IMR-90 (cell line): ENCODE results near the gene PLPP1. TPM values are rescaled to one million over a fixed set of nuclear protein-coding genes. Genes with fewer than 3 reads are reported as not detected.
A peak's percentile ranks its signal among the peaks of the same experiment; 100 is the strongest.

ENCODE experiments used
- ATAC-seq: fragments of 200-7000 bp; cut with Tn5 transposase; 2 replicates; pipeline ENCODE4 v1.9.1; 2020; ENCODE audit warnings: low read depth, mild to moderate bottlenecking, moderate library complexity
- BruUV-seq: library from RNA; stranded (reverse); fragments of 400-500 nt; replicated peaks from 2 replicates; lab custom pipeline; 2021; lab: Mats Ljungman, UMichigan
- CTCF ChIA-PET: fragments of 300-600 bp; formaldehyde crosslinking; extraction: SDS; loops from one replicate; lab custom pipeline; 2021; ENCODE audit warnings: antibody characterized with exemption; lab: Yijun Ruan, JAX
- POLR2A ChIA-PET: fragments of 300-600 bp; sonication (Branson Sonifier 250); formaldehyde crosslinking; loops from one replicate; lab custom pipeline; 2022; ENCODE audit warnings: antibody characterized with exemption; ENCODE audit not compliant: unreplicated experiment; lab: Charles Lee
- DNase-seq: peaks from one replicate; pipeline ENCODE4 v3.0.0; 2013
- H2AFZ ChIP-seq: replicated peaks from 2 replicates; pipeline ENCODE3; 2013; ENCODE audit warnings: low read length, mild to moderate bottlenecking; ENCODE audit not compliant: poor library complexity
- H2AK5ac ChIP-seq: 2 replicates; pipeline ENCODE4 v1.6.1; 2013; ENCODE audit warnings: low read depth, low read length, inconsistent platforms
- H2AK9ac ChIP-seq: replicated peaks from 2 replicates; pipeline ENCODE3; 2013; ENCODE audit warnings: mild to moderate bottlenecking, low read depth, low read length, moderate library complexity; ENCODE audit not compliant: poor library complexity
- H2BK120ac ChIP-seq: 2 replicates; pipeline ENCODE4 v1.6.1; 2013; ENCODE audit warnings: low read depth, low read length, inconsistent platforms
- H2BK15ac ChIP-seq: 3 replicates; pipeline ENCODE4 v1.6.1; 2013; ENCODE audit warnings: low read depth, low read length, inconsistent platforms
- H2BK20ac ChIP-seq: 2 replicates; pipeline ENCODE4 v1.6.1; 2013; ENCODE audit warnings: low read depth, mild to moderate bottlenecking, inconsistent platforms, low read length, moderate library complexity
- H2BK5ac ChIP-seq: 2 replicates; pipeline ENCODE4 v1.6.1; 2013; ENCODE audit warnings: mild to moderate bottlenecking, low read depth, low read length, inconsistent platforms; ENCODE audit not compliant: poor library complexity, severe bottlenecking
- H3K14ac ChIP-seq: replicated peaks from 2 replicates; pipeline ENCODE4 v1.6.1; 2013; ENCODE audit warnings: low read depth, low read length, inconsistent platforms
- H3K18ac ChIP-seq: 2 replicates; pipeline ENCODE4 v1.6.1; 2013; ENCODE audit warnings: low read depth, low read length, control low read depth
- H3K23ac ChIP-seq: 2 replicates; pipeline ENCODE4 v1.6.1; 2013; ENCODE audit warnings: low read depth, low read length, inconsistent platforms
- H3K27ac ChIP-seq: 2 replicates; pipeline ENCODE4 v1.5.1; 2013; ENCODE audit warnings: mild to moderate bottlenecking, control low read depth, low read length; ENCODE audit not compliant: insufficient read depth
- H3K27me3 ChIP-seq: 2 replicates; pipeline ENCODE4 v1.6.1; 2013; ENCODE audit warnings: low read length; ENCODE audit not compliant: control insufficient read depth, insufficient read depth
- H3K36me3 ChIP-seq: 2 replicates; pipeline ENCODE4 v1.6.1; 2013; ENCODE audit warnings: low read length, mixed read lengths; ENCODE audit not compliant: control insufficient read depth, insufficient read depth
- H3K4ac ChIP-seq: 2 replicates; pipeline ENCODE4 v1.6.1; 2013; ENCODE audit warnings: low read depth, low read length, inconsistent platforms
- H3K4me1 ChIP-seq: 2 replicates; pipeline ENCODE4 v1.6.1; 2013; ENCODE audit warnings: low read length, mixed read lengths; ENCODE audit not compliant: control insufficient read depth, insufficient read depth
- H3K4me2 ChIP-seq: 2 replicates; pipeline ENCODE4 v1.6.1; 2013; ENCODE audit warnings: low read depth, mild to moderate bottlenecking, control low read depth, low read length, moderate library complexity
- H3K4me3 ChIP-seq: 2 replicates; pipeline ENCODE4 v1.5.1; 2013; ENCODE audit warnings: low read depth, mild to moderate bottlenecking, control low read depth, low read length, moderate library complexity; ENCODE audit not compliant: insufficient read depth
- H3K56ac ChIP-seq: 2 replicates; pipeline ENCODE4 v1.6.1; 2013; ENCODE audit warnings: low read length, inconsistent platforms; ENCODE audit not compliant: insufficient read depth; ENCODE audit errors: extremely low read depth
- H3K79me1 ChIP-seq, 2 experiments: 2 replicates each; pipeline ENCODE4 v1.6.1; 2013; ENCODE audit warnings: low read length in 2 of 2, inconsistent platforms in 1 of 2, low read depth in 1 of 2
- H3K9ac ChIP-seq: 2 replicates; pipeline ENCODE4 v1.6.1; 2013; ENCODE audit warnings: low read depth, low read length, control low read depth
- H3K9me1 ChIP-seq: 2 replicates; pipeline ENCODE4 v1.6.1; 2013; ENCODE audit warnings: low read length, inconsistent platforms; ENCODE audit not compliant: insufficient read depth
- H3K9me3 ChIP-seq: 2 replicates; pipeline ENCODE4 v1.6.1; 2013; ENCODE audit warnings: low read length; ENCODE audit not compliant: control insufficient read depth, insufficient read depth
- H4K20me1 ChIP-seq: 2 replicates; pipeline ENCODE4 v1.6.1; 2013; ENCODE audit warnings: low read length, inconsistent platforms; ENCODE audit not compliant: insufficient read depth
- H4K5ac ChIP-seq: 2 replicates; pipeline ENCODE4 v1.6.1; 2013; ENCODE audit warnings: mild to moderate bottlenecking, low read depth, low read length, control low read depth
- H4K8ac ChIP-seq, 2 experiments: 2 replicates each; pipeline ENCODE4 v1.6.1; 2013; ENCODE audit warnings: low read depth in 2 of 2, low read length in 2 of 2, control low read depth in 1 of 2, inconsistent platforms in 1 of 2
- H4K91ac ChIP-seq: 2 replicates; pipeline ENCODE4 v1.6.1; 2013; ENCODE audit warnings: low read depth, low read length, inconsistent platforms; ENCODE audit not compliant: insufficient read depth
- CEBPB ChIP-seq: IDR thresholded peaks from 2 replicates; pipeline ENCODE4 v1.6.1; 2012; ENCODE audit warnings: low read depth, low read length, improper control_type of control experiment
- WGBS, 2 experiments: methylation state at CpG; one replicate each; pipeline versions ENCODE4 v1.1.5 to v1.1.7; 2013; ENCODE audit warnings: missing lambda C conversion rate in 2 of 2; ENCODE audit not compliant: insufficient read length in 1 of 2; ENCODE audit errors: extremely low coverage in 2 of 2; 5-methylcytosine and 5-hydroxymethylcytosine counted together
- dilution Hi-C: fragments of 300-500 bp; cut with HindIII; formaldehyde crosslinking; loops from one replicate; pipeline ENCODE4 v1.14.3; 2018; ENCODE audit warnings: low sequenced_read_pairs; ENCODE audit not compliant: unreplicated experiment
- in situ Hi-C: fragments of 300-500 bp; cut with MboI; formaldehyde crosslinking; loops from 3 replicates; pipeline ENCODE4 v1.14.3; 2019; ENCODE audit warnings: low sequenced_read_pairs, inconsistent platforms, mixed read lengths
- intact Hi-C: fragments of 100-400 bp; cut with micrococcal nuclease; formaldehyde crosslinking; loops from 2 replicates; pipeline ENCODE4 v1.10.0; 2022
- polyA plus RNA-seq, 3 experiments: library from polyadenylated mRNA; depleted of rRNA; stranded (reverse); fragments of >200 nt; gene quantifications; 2 replicates each; pipeline ENCODE4 v1.2.3, GENCODE V29; 2012; ENCODE audit warnings: low replicate concordance in 1 of 3
- total RNA-seq: library from RNA; depleted of rRNA; stranded (reverse); fragments of >200 nt; gene quantifications from 2 replicates; pipeline ENCODE4 v1.2.3, GENCODE V29; 2012
- TF ChIP-seq, protein P1 (sequence below): fragments of 150-350 bp; IDR thresholded peaks from 2 replicates; pipeline ENCODE4 v1.6.1; 2017; ENCODE audit warnings: mild to moderate bottlenecking, antibody characterized with exemption, low read length, low read depth

The PLPP1 gene
- total and polyA plus RNA-seq, 2 of the 4 experiments (the other 2 are of a cell fraction): 19.2 to 21.3 TPM

GRCh38 chr5:55540024-55540423 is 5.3 kb upstream of the PLPP1 start:
- in situ Hi-C loops: no loop called here
- no peaks in the 10 kb centered on the region for H3K9me3 ChIP-seq
- no peak overlapping the region for H2BK15ac ChIP-seq
- H2BK20ac ChIP-seq: no peak overlapping the region
- H3K23ac ChIP-seq: no peak overlapping the region
- no peak overlapping the region for H2AFZ ChIP-seq
- BruUV-seq: no TSS peak
- H3K18ac ChIP-seq: no peak overlapping the region
- no peak overlapping the region for H3K4me3 ChIP-seq
- H4K8ac ChIP-seq: no peak overlapping the region
- no peaks in the 10 kb centered on the region for H3K27me3 ChIP-seq
- no CpG with 5 or more reads among the region's 1 CpG for WGBS, 2 experiments
- no peak overlapping the region for H4K91ac ChIP-seq
- 0 out of 2 replicates have a peak, but pooled peaks cover 2% of the 10 kb centered on the region for H3K9me1 ChIP-seq
- H3K56ac ChIP-seq: no peak overlapping the region
- H2BK5ac ChIP-seq: no peak overlapping the region
- peak; percentile 61 for DNase-seq
- H2BK120ac ChIP-seq: no peak overlapping the region
- no peak overlapping the region for H4K5ac ChIP-seq
- H3K4me2 ChIP-seq: no peak overlapping the region; the same call in 1 of the 2 replicates
- H4K20me1 ChIP-seq: no peaks in the 10 kb centered on the region
- no peaks in the 10 kb centered on the region for H3K79me1 ChIP-seq
- TF ChIP-seq CEBPB: peak; percentile 22; the same call in 1 of the 2 replicates
- TF ChIP-seq, protein P1, sequence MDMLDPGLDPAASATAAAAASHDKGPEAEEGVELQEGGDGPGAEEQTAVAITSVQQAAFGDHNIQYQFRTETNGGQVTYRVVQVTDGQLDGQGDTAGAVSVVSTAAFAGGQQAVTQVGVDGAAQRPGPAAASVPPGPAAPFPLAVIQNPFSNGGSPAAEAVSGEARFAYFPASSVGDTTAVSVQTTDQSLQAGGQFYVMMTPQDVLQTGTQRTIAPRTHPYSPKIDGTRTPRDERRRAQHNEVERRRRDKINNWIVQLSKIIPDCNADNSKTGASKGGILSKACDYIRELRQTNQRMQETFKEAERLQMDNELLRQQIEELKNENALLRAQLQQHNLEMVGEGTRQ: no peak
- no peak overlapping the region for H3K14ac ChIP-seq
- ChIA-PET CTCF (no interaction called here), POLR2A (no interaction called here)
- intact Hi-C loops: no loop called here
- H2AK5ac ChIP-seq: no peak overlapping the region
- dilution Hi-C loops: no loop called here
- no peak overlapping the region for H2AK9ac ChIP-seq
- ATAC-seq: peak; percentile 38
- no peak overlapping the region for H3K27ac ChIP-seq
- peaks cover 5% of the 10 kb centered on the region; the same call in 1 of the 2 replicates for H3K4me1 ChIP-seq
- no peak overlapping the region for H3K4ac ChIP-seq
- H3K36me3 ChIP-seq: no peaks in the 10 kb centered on the region
- no peak overlapping the region for H3K9ac ChIP-seq
